GM21723 (cell line): ENCODE data around the gene SSTR3.
A peak's percentile ranks its signal among the peaks of the same experiment; 100 is the strongest.

Source experiments
- ATAC-seq: cut with Tn5 transposase; IDR thresholded peaks from one replicate; pipeline ENCODE4 v1.9.1; 2021; ENCODE audit warnings: mild to moderate bottlenecking, moderate library complexity; ENCODE audit not compliant: unreplicated experiment

The SSTR3 gene

GRCh38 chr22:37229805-37230672 lies 17.8 kb upstream of the SSTR3 start:
- peak; percentile 51 for ATAC-seq

GRCh38 chr22:37229012-37229804 lies 16.9 kb upstream of the SSTR3 start:
- ATAC-seq = no peak

GRCh38 chr22:37228106-37229011 lies 16.1 kb upstream of the SSTR3 start:
- no peak for ATAC-seq

GRCh38 chr22:37226514-37226913 lies 14.2 kb upstream of the SSTR3 start:
- ATAC-seq = no peak

- no peak for ATAC-seq
Measured at GRCh38 chr22:37226087-37226486, 13.8 kb upstream of the SSTR3 start.

- ATAC-seq = no peak
Measured at GRCh38 chr22:37225481-37225880, 13.2 kb upstream of the SSTR3 start.

GRCh38 chr22:37224757-37225420 lies 12.6 kb upstream of the SSTR3 start:
- ATAC-seq = no peak

GRCh38 chr22:37223965-37224551 lies 11.8 kb upstream of the SSTR3 start:
- ATAC-seq = peak; percentile 44

- ATAC-seq = no peak
Measured at GRCh38 chr22:37222440-37222971, 10.2 kb upstream of the SSTR3 start.

GRCh38 chr22:37221424-37222333 lies 9.4 kb upstream of the SSTR3 start:
- ATAC-seq = no peak

- ATAC-seq = no peak
Measured at GRCh38 chr22:37220543-37220981, 8.3 kb upstream of the SSTR3 start.

GRCh38 chr22:37219533-37219932 lies 7.3 kb upstream of the SSTR3 start:
- ATAC-seq = peak; percentile 9

GRCh38 chr22:37218771-37219411 lies 6.6 kb upstream of the SSTR3 start:
- ATAC-seq = peak; percentile 73

GRCh38 chr22:37218399-37218770 lies 6.1 kb upstream of the SSTR3 start:
- ATAC-seq = no peak

GRCh38 chr22:37215890-37216289 lies 3.6 kb upstream of the SSTR3 start:
- no peak for ATAC-seq

- no peak for ATAC-seq
Measured at GRCh38 chr22:37214731-37215030, 2.4 kb upstream of the SSTR3 start.

- no peak for ATAC-seq
Measured at GRCh38 chr22:37213941-37214730, 1.9 kb upstream of the SSTR3 start.
